Glutamatergic neuron (in vitro differentiated cells): Measurements from ENCODE around the gene RBFOX2. TPM values are rescaled to one million over a fixed set of nuclear protein-coding genes. Genes with fewer than 3 reads are reported as not detected.

Source experiments
- DNase-seq: peaks from one replicate; pipeline ENCODE4 v3.0.0; 2022
- H3K27ac Mint-ChIP-seq: one replicate; pipeline ENCODE4 v1.8.0; 2020; ENCODE audit warnings: mild to moderate bottlenecking, mixed read lengths, inconsistent platforms; ENCODE audit not compliant: unreplicated experiment
- H3K27me3 Mint-ChIP-seq: one replicate; pipeline ENCODE4 v1.8.0; 2020; ENCODE audit warnings: mild to moderate bottlenecking, moderate library complexity, mixed read lengths, inconsistent platforms; ENCODE audit not compliant: unreplicated experiment
- H3K36me3 Mint-ChIP-seq: one replicate; pipeline ENCODE4 v1.8.0; 2020; ENCODE audit warnings: mild to moderate bottlenecking, mixed read lengths, inconsistent platforms; ENCODE audit not compliant: unreplicated experiment
- H3K4me1 Mint-ChIP-seq: one replicate; pipeline ENCODE4 v1.8.0; 2020; ENCODE audit warnings: mild to moderate bottlenecking, low read depth, mixed read lengths, inconsistent platforms; ENCODE audit not compliant: unreplicated experiment
- H3K4me3 Mint-ChIP-seq: one replicate; pipeline ENCODE4 v1.8.0; 2020; ENCODE audit warnings: mild to moderate bottlenecking, mixed read lengths, inconsistent platforms; ENCODE audit not compliant: unreplicated experiment
- H3K9me3 Mint-ChIP-seq: one replicate; pipeline ENCODE4 v1.8.0; 2020; ENCODE audit warnings: mild to moderate bottlenecking, moderate library complexity, mixed read lengths, inconsistent platforms; ENCODE audit not compliant: unreplicated experiment
- CTCF ChIP-seq: fragments of 200-600 bp; sonication (generic); IDR thresholded peaks from one replicate; pipeline ENCODE4 v1.5.0; 2021; ENCODE audit not compliant: partially characterized antibody, unreplicated experiment
- total RNA-seq: library from RNA; stranded (reverse); fragmentation: NEBNext Ultra II Directional; extraction: Animal tissue kit (Norgen Biotek cat#: 25700); gene quantifications from one replicate; pipeline ENCODE4 v1.2.1, GENCODE V29; 2021; ENCODE audit not compliant: unreplicated experiment

Gene RBFOX2
- total RNA-seq, 1 donor from 2014 or later = 380 TPM

GRCh38 chr22:35963237-35963810 lies 65.3 kb downstream of the RBFOX2 start:
- no peak for TF ChIP-seq CTCF
- H3K9me3 Mint-ChIP-seq = peaks cover 2% of the 10 kb centered on the region
- H3K27me3 Mint-ChIP-seq = peaks cover 5% of the 10 kb centered on the region
- DNase-seq = no peak
- no peaks in the 10 kb centered on the region for H3K36me3 Mint-ChIP-seq
- H3K4me1 Mint-ChIP-seq = peaks cover 16% of the 10 kb centered on the region
- H3K27ac Mint-ChIP-seq = no peak overlapping the region
- no peak overlapping the region for H3K4me3 Mint-ChIP-seq

DNA sequence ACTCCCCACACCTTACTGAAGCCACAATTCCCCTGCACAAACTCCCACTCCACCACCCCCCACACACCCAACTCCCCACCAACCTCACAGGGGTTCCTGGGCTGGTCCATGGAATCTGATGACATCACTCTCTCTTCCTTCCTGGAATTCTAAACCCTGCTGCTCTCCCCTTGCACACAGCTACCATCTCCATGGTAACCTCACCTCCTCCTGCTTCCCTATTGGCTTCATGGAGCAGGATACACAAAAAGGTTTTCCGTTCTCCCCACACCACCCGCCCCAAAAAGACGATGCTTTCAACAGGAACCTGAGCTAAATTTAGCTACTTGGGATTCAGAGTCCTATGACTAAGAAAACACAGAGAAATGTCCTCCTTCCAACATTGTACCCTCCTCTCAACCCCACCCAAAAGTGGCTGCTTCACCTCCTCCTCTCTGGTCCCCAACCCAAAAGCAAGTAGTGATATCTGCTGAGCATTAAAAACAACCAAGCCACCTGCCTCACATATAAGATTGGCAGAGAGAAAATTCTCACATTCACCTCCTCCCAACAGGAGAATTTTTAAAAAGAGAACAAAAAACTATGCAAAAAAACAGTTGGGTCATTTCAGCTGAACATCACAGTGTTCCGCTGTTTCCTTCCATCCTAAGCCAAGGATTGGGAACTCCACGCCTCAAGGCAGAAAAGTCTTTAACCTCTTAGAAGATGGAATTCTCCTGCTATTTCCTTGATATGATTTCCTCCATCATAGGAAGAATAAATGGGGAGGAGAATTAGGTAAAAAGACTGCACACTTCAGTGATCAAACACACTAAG lies 66.9 kb downstream of the RBFOX2 start:
- peak; percentile 40 for DNase-seq
- TF ChIP-seq CTCF = no peak
- H3K36me3 Mint-ChIP-seq = no peaks in the 10 kb centered on the region
- H3K27ac Mint-ChIP-seq = peak overlapping the region; percentile 98
- peaks cover 2% of the 10 kb centered on the region for H3K9me3 Mint-ChIP-seq
- peaks cover 16% of the 10 kb centered on the region for H3K4me1 Mint-ChIP-seq
- H3K27me3 Mint-ChIP-seq = peaks cover 5% of the 10 kb centered on the region
- peak overlapping the region; percentile 95 for H3K4me3 Mint-ChIP-seq

- no peak for TF ChIP-seq CTCF
- Mint-ChIP-seq H3K27me3 (peaks cover 5% of the 10 kb centered on the region), H3K4me3 (peak overlapping the region; percentile 95), H3K36me3 (no peaks in the 10 kb centered on the region), H3K27ac (peak overlapping the region; percentile 98), H3K9me3 (peaks cover 2% of the 10 kb centered on the region), H3K4me1 (peaks cover 16% of the 10 kb centered on the region)
- no peak for DNase-seq
These were observed 67.8 kb downstream of the RBFOX2 start for GRCh38 chr22:35960854-35961253.

- Mint-ChIP-seq H3K27ac (no peak overlapping the region), H3K4me3 (peak overlapping the region; percentile 41), H3K27me3 (peaks cover 5% of the 10 kb centered on the region), H3K36me3 (no peaks in the 10 kb centered on the region), H3K9me3 (peaks cover 2% of the 10 kb centered on the region), H3K4me1 (peaks cover 16% of the 10 kb centered on the region)
- DNase-seq = no peak
- no peak for TF ChIP-seq CTCF
These were observed 69.4 kb downstream of the RBFOX2 start for GRCh38 chr22:35959121-35959800.
